Stimulated activated CD4-positive, alpha-beta T cell treated with anti-CD3 and anti-CD28 coated beads, Interleukin-12 subunit alpha, Interleukin-12 subunit beta, amount 100 ng/mL, for 4 hours (primary cell): ENCODE data around the gene MBNL3.

Experiments
- DNase-seq: peaks from one replicate; pipeline ENCODE4 v3.0.0-alpha.2; 2020

The MBNL3 gene

GRCh38 chrX:132488819-132489577 is at the start of gene MBNL3:
Gene MBNL3, minus strand, starts transcription at chrX:132489038. Its CDS starts 49,427 bp downstream, at chrX:132439611.
- peak; percentile 33 for DNase-seq

- no peak for DNase-seq
These were observed 44.6 kb upstream of the MBNL3 start for GRCh38 chrX:132533409-132533808.

GRCh38 chrX:132532913-132533312 is 44.1 kb upstream of the MBNL3 start:
- no peak for DNase-seq

GRCh38 chrX:132532097-132532496 is 43.3 kb upstream of the MBNL3 start:
- no peak for DNase-seq

GRCh38 chrX:132520792-132521191 is 32.0 kb upstream of the MBNL3 start:
- no peak for DNase-seq

GRCh38 chrX:132520213-132520612 is 31.4 kb upstream of the MBNL3 start:
- DNase-seq = no peak

- DNase-seq = no peak
These were observed 29.6 kb upstream of the MBNL3 start for GRCh38 chrX:132518401-132518800.

- DNase-seq = no peak
These were observed 20.0 kb upstream of the MBNL3 start for GRCh38 chrX:132508834-132509233.

- no peak for DNase-seq
These were observed 16.3 kb upstream of the MBNL3 start for GRCh38 chrX:132505116-132505515.

- DNase-seq = no peak
These were observed 15.6 kb upstream of the MBNL3 start for GRCh38 chrX:132504417-132504816.

GRCh38 chrX:132501606-132502005 is 12.8 kb upstream of the MBNL3 start:
- DNase-seq = no peak

GRCh38 chrX:132497432-132497831 is 8.6 kb upstream of the MBNL3 start:
- no peak for DNase-seq

GRCh38 chrX:132493095-132493494 is 4.3 kb upstream of the MBNL3 start:
- no peak for DNase-seq

- DNase-seq = no peak
These were observed 2.4 kb upstream of the MBNL3 start for GRCh38 chrX:132491191-132491590.

GRCh38 chrX:132489578-132490419 is 961 bp upstream of the MBNL3 start:
- peak; percentile 20 for DNase-seq

- no peak for DNase-seq
These were observed 595 bp downstream of the MBNL3 start for GRCh38 chrX:132488180-132488705.

- DNase-seq = no peak
These were observed 2.1 kb downstream of the MBNL3 start for GRCh38 chrX:132486599-132487178.

- DNase-seq = no peak
These were observed 4.9 kb downstream of the MBNL3 start for GRCh38 chrX:132483951-132484350.

GRCh38 chrX:132483488-132483887 is 5.3 kb downstream of the MBNL3 start:
- DNase-seq = no peak

GRCh38 chrX:132482632-132483031 is 6.2 kb downstream of the MBNL3 start:
- DNase-seq = no peak

- DNase-seq = no peak
These were observed 7.4 kb downstream of the MBNL3 start for GRCh38 chrX:132481449-132481848.

- no peak for DNase-seq
These were observed 8.1 kb downstream of the MBNL3 start for GRCh38 chrX:132480581-132481203.
